GM18526 (cell line): ENCODE data around the gene GRID1.

Experiments used
- POLR2A ChIP-seq: IDR thresholded peaks from 3 replicates; pipeline ENCODE4 v1.6.1; 2011; ENCODE audit not compliant: insufficient read length; ENCODE audit errors: extremely low read depth

GRID1 gene

GRCh38 chr10:85995791-85996190, 370.8 kb downstream of the GRID1 start:
- TF ChIP-seq POLR2A, result no peak

GRCh38 chr10:85993840-85994507, 372.6 kb downstream of the GRID1 start:
- no peak for TF ChIP-seq POLR2A

GRCh38 chr10:85993140-85993539, 373.5 kb downstream of the GRID1 start:
- no peak for TF ChIP-seq POLR2A

- TF ChIP-seq POLR2A, result no peak
Measured at GRCh38 chr10:85992324-85992723, 374.3 kb downstream of the GRID1 start.

GRCh38 chr10:85986777-85987176, 379.8 kb downstream of the GRID1 start:
- TF ChIP-seq POLR2A, result no peak

- TF ChIP-seq POLR2A, result no peak
Measured at GRCh38 chr10:85983051-85983450, 383.5 kb downstream of the GRID1 start.

GRCh38 chr10:85979598-85979997, 387.0 kb downstream of the GRID1 start:
- no peak for TF ChIP-seq POLR2A

- no peak for TF ChIP-seq POLR2A
Measured at GRCh38 chr10:85978566-85979358, 387.8 kb downstream of the GRID1 start.

- TF ChIP-seq POLR2A, result no peak
Measured at GRCh38 chr10:85977642-85978041, 389.0 kb downstream of the GRID1 start.

GRCh38 chr10:85976267-85976793, 390.3 kb downstream of the GRID1 start:
- no peak for TF ChIP-seq POLR2A

- no peak for TF ChIP-seq POLR2A
Measured at GRCh38 chr10:85971494-85971893, 395.1 kb downstream of the GRID1 start.

- TF ChIP-seq POLR2A, result no peak
Measured at GRCh38 chr10:85967594-85967993, 399.0 kb downstream of the GRID1 start.

GRCh38 chr10:85961479-85962067, 405.0 kb downstream of the GRID1 start:
- TF ChIP-seq POLR2A, result no peak

- no peak for TF ChIP-seq POLR2A
Measured at GRCh38 chr10:85961073-85961472, 405.5 kb downstream of the GRID1 start.

GRCh38 chr10:85959239-85959638, 407.4 kb downstream of the GRID1 start:
- no peak for TF ChIP-seq POLR2A

- TF ChIP-seq POLR2A, result no peak
Measured at GRCh38 chr10:85950921-85951320, 415.7 kb downstream of the GRID1 start.
